Kidney (tissue), 14 donors: ENCODE results near the gene CLPSL1. TPM values are rescaled to one million over a fixed set of nuclear protein-coding genes. Genes with fewer than 3 reads are reported as not detected.

ENCODE experiments used
- DNase-seq, 5 donors: peaks; one replicate each; pipeline ENCODE4 v3.0.0-alpha.2; 2013 to 2020
- FAIRE-seq: peaks from 2 replicates; lab custom pipeline; 2012; peaks lifted over from hg19 to GRCh38; lab: Jason Lieb, UNC
- H3K27ac ChIP-seq, 2 donors: one replicate each; pipeline ENCODE4 v1.7.0; 2013; ENCODE audit warnings: low read depth in 2 of 2, low read length in 2 of 2, inconsistent platforms in 1 of 2
- H3K27me3 ChIP-seq: one replicate; pipeline ENCODE4 v1.7.1; 2013; ENCODE audit warnings: low read length, inconsistent platforms; ENCODE audit not compliant: control insufficient read depth, insufficient read depth
- H3K36me3 ChIP-seq, 3 donors: one replicate each; pipeline versions ENCODE4 v1.7.0 to v1.7.1; 2013; ENCODE audit warnings: low read length in 3 of 3, control low read depth in 1 of 3, inconsistent platforms in 1 of 3; ENCODE audit not compliant: insufficient read depth in 3 of 3, control insufficient read depth in 2 of 3
- H3K4me1 ChIP-seq, 3 donors: one replicate each; pipeline versions ENCODE4 v1.7.0 to v1.7.1; 2013; ENCODE audit warnings: low read length in 3 of 3, inconsistent platforms in 1 of 3, low read depth in 1 of 3; ENCODE audit not compliant: control insufficient read depth in 2 of 3, insufficient read depth in 2 of 3
- H3K4me3 ChIP-seq, 3 donors: one replicate each; pipeline versions ENCODE4 v1.7.0 to v1.8.1; 2013; ENCODE audit warnings: low read length in 3 of 3, control low read depth in 1 of 3, inconsistent platforms in 1 of 3
- H3K9ac ChIP-seq, 3 donors: one replicate each; pipeline versions ENCODE4 v1.7.0 to v1.7.1; 2013; ENCODE audit warnings: low read length in 3 of 3, control low read depth in 1 of 3, inconsistent platforms in 1 of 3
- H3K9me3 ChIP-seq, 3 donors: one replicate each; pipeline versions ENCODE4 v1.7.0 to v1.7.1; 2013; ENCODE audit warnings: low read length in 3 of 3, control low read depth in 1 of 3, inconsistent platforms in 1 of 3; ENCODE audit not compliant: control insufficient read depth in 2 of 3, insufficient read depth in 1 of 3
- CTCF ChIP-seq: IDR thresholded peaks from 3 replicates; pipeline ENCODE4 v1.5.1; 2012; ENCODE audit warnings: mild to moderate bottlenecking, moderate library complexity, borderline replicate concordance; ENCODE audit not compliant: insufficient read depth; ENCODE audit errors: extremely low read depth
- intact Hi-C: fragments of 100-400 bp; cut with DNase I; formaldehyde crosslinking; loops from one replicate; pipeline ENCODE4 v1.11.1; 2022
- polyA plus RNA-seq: library from polyadenylated mRNA; stranded (reverse); fragments of 350-450 nt; fragmentation: Illumina TruSeq; extraction: RNeasy Lipid Tissue Mini Kit (QIAGEN cat#74804); gene quantifications from one replicate; pipeline ENCODE4 v1.2.3, GENCODE V29; 2014; ENCODE audit warnings: low read depth, low replicate concordance; ENCODE audit not compliant: insufficient read depth
- total RNA-seq: library from RNA; stranded (reverse); fragmentation: NEBNext Ultra II Directional; extraction: Animal tissue kit (Norgen Biotek cat#: 25700); gene quantifications from one replicate; pipeline ENCODE4 v1.2.1, GENCODE V29; 2021
- donor health status: control.
- donor health status: control.
- donor health status: control.
- donor health status: control.
- donor health status: control.
- donor health status: DM: yes; HTN: yes; CAD: no.
- donor health status: Normal renal cell carcinoma (clear cell type).

Gene CLPSL1
- total and polyA plus RNA-seq, 2 donors from 2014 or later: not detected

- Histone ChIP-seq H3K27me3 (no peaks in the 10 kb centered on the region), H3K4me3 (no peak overlapping the region), H3K27ac (no peak overlapping the region), H3K36me3 (no peaks in the 10 kb centered on the region), H3K9ac (no peak overlapping the region), H3K4me1 (no peaks in the 10 kb centered on the region), H3K9me3 (peaks cover 0 to 3% (median 0%) of the 10 kb centered on the region in 3 donors)
- TF ChIP-seq CTCF: no peak
- intact Hi-C loops: no loop called here
- DNase-seq (no peak), FAIRE-seq (no peak)
These were observed 30.3 kb upstream of the CLPSL1 start for GRCh38 chr6:35750557-35750956.

GRCh38 chr6:35751594-35751993 is 29.2 kb upstream of the CLPSL1 start:
- H3K27ac ChIP-seq: no peak overlapping the region
- FAIRE-seq (no peak), DNase-seq (no peak)
- TF ChIP-seq CTCF: no peak
- H3K27me3 ChIP-seq: no peaks in the 10 kb centered on the region
- H3K4me3 ChIP-seq: no peak overlapping the region
- H3K9ac ChIP-seq: no peak overlapping the region
- H3K9me3 ChIP-seq: peaks cover 0 to 3% (median 0%) of the 10 kb centered on the region in 3 donors
- intact Hi-C loops: no loop called here
- H3K4me1 ChIP-seq: no peaks in the 10 kb centered on the region
- H3K36me3 ChIP-seq: no peaks in the 10 kb centered on the region

GRCh38 chr6:35752330-35752729 is 28.5 kb upstream of the CLPSL1 start:
- H3K9me3 ChIP-seq: peaks cover 0 to 3% (median 0%) of the 10 kb centered on the region in 3 donors
- FAIRE-seq: no peak
- H3K27me3 ChIP-seq: no peaks in the 10 kb centered on the region
- no peak overlapping the region for H3K4me3 ChIP-seq
- no peak for DNase-seq
- no peaks in the 10 kb centered on the region for H3K36me3 ChIP-seq
- intact Hi-C loops: no loop called here
- no peaks in the 10 kb centered on the region for H3K4me1 ChIP-seq
- TF ChIP-seq CTCF: no peak
- no peak overlapping the region for H3K27ac ChIP-seq
- no peak overlapping the region for H3K9ac ChIP-seq

- FAIRE-seq (no peak), DNase-seq (no peak)
- intact Hi-C loops: no loop called here
- no peaks in the 10 kb centered on the region for H3K9me3 ChIP-seq
- no peak overlapping the region for H3K4me3 ChIP-seq
- no peak overlapping the region for H3K9ac ChIP-seq
- peak; percentile 9 for TF ChIP-seq CTCF
- H3K27ac ChIP-seq: no peak overlapping the region
- no peaks in the 10 kb centered on the region for H3K27me3 ChIP-seq
- H3K36me3 ChIP-seq: no peaks in the 10 kb centered on the region
- H3K4me1 ChIP-seq: no peaks in the 10 kb centered on the region
These were observed 26.2 kb upstream of the CLPSL1 start for GRCh38 chr6:35754452-35755277.
